SKM-1 treated with dmso at 0.1 percent for 144 hours (cell line): Measurements from ENCODE around the gene PDCD4.
"Not testable (repeated sequence)": the region's sequence is repeated elsewhere in the genome, so short reads cannot be mapped to it uniquely, and the experiment has no call there.

ENCODE experiments used
- DNase-seq: peaks from one replicate; lab custom pipeline; 2025; ENCODE audit not compliant: unreplicated experiment; lab: John Stamatoyannopoulos, UW

Gene PDCD4

DNA sequence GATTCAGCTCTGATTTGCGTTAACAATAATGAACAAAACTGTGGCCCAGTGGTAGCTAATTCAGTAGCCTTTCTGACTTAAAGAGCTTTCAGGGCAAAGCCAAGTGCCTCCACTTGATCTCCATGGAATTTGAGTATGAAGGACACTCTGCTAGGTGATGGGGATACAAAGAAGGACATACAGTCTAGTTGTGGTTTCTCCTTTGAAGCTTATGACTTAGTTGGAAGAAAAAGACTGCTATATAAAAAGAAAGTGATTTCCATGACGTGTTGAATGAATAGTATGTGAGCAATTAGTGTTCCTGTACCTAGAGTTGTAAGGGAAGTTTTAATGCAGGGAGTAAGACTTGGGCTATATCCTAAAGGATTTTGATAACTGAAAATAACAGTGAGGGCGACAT, 8.3 kb downstream of the PDCD4 start:
- no peak for DNase-seq

GRCh38 chr10:110881247-110881646, 9.5 kb downstream of the PDCD4 start:
- DNase-seq, result no peak

- no peak for DNase-seq
These were observed 10.2 kb downstream of the PDCD4 start for GRCh38 chr10:110881905-110882304.

DNA sequence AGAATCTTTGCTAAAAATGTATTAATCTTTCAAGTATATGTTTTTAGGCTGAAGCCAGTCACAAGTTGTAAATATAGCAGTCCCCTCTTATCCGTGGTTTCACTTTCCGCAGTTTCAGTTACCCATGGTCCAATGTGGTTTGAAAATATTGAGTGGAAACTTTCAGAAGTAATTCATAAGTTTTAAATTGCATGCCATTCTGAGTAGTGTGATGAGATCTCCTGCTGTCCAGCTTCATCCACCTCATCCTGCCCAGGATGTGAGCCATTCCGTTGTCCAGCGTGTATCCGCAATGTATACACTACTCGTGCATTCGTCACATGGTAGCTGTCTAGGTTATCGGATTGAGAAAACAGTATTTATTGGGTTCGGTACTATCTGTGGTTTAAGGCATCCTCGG, 12.2 kb downstream of the PDCD4 start:
- no peak for DNase-seq

- DNase-seq, result no peak
These were observed 14.4 kb downstream of the PDCD4 start for GRCh38 chr10:110885932-110886674.

GRCh38 chr10:110887560-110887959, 15.8 kb downstream of the PDCD4 start:
- DNase-seq, result no peak

DNA sequence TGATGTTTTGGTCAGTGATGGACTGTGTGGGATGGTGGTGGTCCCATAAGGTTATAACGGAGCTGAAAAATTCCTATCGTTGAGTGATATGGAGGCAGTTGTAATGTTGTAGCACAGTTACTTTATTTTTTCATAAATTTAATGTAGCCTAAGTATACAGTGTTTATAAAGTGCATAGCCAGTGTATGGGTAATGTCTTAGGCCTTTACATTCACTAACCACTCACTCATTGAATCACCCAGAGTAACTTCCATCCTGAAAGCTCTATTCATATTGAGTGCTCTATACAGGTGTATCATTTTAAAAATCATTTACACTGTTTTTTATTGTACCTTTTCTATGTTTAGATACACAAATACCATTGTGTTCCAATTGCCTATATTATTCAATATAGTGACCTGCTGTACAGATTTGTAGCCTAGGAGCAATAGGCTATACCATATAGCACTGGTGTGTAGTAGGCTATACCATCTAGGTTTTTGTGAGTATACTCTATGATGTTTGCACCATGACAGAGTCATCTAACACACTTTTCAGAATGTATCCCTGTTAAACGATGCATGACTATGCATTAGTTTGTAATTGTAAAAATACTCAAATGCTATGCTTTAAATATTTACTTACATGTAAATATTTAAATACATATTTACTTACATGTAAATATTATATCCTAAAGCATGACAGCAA, 21.0 kb downstream of the PDCD4 start:
- DNase-seq, result no peak

DNA sequence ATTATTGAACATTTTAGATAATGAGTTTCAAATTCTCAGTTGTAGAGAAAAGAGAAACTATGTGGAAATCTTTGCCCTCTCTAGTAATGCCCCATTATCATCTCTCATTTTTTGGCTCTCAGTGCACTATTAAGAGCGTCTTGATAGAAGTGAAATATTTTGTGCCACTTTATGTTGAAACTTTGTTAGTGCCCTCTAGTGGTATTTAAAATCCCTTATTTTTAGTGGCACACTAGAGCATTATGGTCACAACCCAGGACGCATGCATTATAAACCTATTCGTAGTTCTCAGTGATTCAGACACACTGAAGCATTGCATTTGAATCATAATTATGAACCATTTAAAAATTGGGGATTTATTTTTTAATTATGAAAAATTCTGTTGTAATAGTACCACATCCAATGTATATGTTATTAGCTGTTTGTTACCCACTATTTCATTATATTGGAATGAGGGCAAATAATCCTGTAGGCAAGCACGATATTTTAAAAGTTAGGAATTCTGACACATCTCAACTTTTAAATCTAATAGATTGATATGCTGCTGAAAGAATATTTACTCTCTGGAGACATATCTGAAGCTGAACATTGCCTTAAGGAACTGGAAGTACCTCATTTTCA, 21.9 kb downstream of the PDCD4 start:
- peak; percentile 54 for DNase-seq

GRCh38 chr10:110897184-110897583, 25.5 kb downstream of the PDCD4 start:
- DNase-seq, result no peak

GRCh38 chr10:110898391-110898790, 26.7 kb downstream of the PDCD4 start:
- DNase-seq, result no peak

DNA sequence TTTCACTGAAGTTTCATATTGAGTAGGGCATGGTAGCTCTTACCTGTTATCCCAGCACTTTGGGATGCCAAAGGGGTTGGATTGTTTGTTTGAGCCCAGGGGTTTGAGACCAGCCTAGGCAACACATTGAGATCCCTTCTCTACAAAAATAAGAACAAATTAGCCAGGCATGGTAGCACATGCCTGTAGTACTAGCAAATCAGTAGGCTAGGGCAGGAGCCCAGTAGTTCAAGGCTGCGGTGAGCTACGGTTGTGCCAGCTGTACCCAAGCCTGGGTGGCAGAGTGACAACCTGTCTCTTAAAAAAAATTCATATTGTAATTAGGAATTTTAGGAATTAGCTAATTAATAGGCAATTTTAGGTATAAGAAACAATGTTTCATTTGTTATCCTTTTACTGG, 29.3 kb downstream of the PDCD4 start:
- no peak for DNase-seq

DNA sequence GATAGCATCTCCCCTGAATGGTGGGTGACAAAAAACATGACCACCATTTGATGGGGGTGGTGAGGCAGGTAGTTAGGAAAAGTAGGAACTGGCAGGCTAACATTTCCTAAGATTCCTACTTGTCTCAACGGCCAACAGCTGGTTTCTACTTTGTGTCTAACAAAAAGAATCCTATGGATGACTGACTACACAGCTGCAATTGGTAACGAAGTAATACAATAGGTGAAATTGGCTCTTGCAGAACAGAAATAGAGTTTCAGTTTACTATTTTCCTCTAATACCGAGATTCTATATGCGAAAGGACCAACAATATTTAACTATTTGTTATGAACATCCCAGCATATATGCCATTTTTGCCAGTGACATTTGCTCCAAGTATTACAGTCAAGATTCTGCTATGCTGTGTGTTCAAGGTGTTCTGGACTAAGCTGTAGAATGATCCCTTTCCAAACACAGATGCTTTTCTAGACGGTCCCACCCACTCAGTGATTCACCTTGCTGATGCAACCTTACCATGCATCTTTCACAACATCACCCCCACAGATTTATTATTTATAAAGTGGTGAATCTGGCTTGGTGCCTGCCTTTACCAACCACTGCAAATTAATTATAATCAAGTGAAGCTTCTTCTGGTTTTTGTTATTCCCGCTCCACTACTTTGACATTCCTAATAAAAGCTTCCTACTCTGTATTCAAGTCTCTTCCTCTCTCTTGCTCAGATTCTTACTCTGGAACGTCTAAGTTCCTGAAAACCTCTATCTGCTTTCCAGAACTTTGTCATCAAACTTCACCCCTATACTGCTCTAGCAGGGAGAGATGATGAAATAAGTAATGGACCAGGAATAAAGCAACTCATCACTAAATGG, 30.5 kb downstream of the PDCD4 start:
- DNase-seq, result no peak

DNA sequence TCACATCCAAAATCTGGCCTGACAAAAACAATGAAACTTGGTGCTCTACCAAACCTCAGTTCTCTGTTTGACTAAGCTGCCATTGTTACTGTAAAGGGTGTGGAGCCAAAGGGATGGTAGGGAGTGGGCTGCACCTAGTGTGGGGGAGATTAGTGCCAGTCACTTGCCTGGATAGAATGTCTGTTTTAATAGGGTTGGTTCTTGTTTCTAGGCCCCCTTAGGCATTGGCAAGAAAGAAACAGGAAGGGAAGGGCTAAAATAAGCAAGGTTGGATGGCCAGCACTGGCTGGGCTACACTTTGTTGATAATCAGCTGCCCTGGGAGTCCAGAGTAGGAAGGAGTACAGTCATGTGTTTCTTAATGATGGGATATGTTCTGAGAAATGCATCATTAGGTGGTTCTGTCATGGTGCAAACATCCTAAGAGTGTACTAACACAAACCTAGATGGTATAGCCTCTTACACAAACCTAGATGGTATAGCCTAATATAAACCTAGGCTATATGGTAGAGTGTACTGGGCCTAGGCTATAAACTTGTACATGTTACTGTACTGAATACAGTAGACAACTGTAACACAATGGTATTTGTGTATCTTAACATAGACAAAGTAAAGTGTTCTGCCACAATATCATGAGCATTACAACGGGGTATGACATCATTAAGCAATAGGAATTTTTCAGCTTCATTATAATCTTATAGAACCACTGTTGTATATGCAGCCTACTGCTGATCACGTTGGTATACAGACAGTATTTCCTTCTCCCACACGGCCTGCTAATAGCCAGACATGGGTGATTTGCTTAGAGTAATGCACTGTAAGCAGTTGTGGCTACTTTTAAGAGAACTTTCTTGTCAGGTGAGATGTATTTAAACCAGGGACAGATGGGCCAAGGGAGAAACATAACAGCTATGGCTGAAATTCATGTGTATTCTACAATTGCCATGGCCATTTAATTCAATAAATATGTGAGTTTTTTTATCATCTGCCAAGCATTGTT, 31.9 kb downstream of the PDCD4 start:
- DNase-seq, result no peak

- no peak for DNase-seq
These were observed 38.4 kb downstream of the PDCD4 start for GRCh38 chr10:110910138-110910537.

GRCh38 chr10:110912374-110912773, 40.6 kb downstream of the PDCD4 start:
- no peak for DNase-seq

DNA sequence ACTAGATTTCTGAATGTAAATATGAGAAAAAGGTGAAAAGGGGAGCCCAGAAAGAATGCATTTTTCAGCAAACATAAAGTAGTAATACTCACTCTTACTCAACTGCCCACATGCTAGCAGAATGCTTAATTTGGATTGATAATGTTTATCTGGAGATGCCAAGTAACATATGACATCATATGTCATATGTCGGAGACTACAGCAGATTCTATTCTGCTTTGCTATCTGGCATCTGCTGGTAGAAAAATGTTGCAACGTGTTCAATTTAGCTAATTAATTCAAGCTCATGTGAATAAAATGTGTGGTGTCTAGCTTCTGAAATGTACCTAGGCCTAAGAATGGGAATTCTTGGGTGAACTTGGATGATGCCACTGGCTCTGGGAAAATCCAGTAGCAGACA, 42.7 kb downstream of the PDCD4 start:
- no peak for DNase-seq

DNA sequence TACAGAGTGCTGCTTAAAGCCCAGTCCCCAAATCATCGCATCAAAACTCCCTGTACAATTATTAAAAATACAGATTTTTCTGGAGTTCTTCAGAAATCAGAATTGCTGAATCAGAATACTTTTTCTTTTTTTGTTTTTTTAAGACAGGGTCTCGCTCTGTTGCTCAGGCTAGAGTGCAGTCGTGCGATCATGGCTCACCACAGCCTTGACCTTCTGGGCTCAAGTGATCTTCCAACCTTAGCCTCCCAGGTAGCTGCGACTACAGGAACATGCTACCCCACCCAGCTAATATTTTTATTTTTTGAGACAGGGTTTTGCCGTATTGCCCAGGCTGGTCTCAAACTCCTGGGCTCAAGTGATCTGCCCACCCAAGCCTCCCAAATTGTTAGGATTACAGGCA, 43.3 kb downstream of the PDCD4 start:
- DNase-seq, result no peak

DNA sequence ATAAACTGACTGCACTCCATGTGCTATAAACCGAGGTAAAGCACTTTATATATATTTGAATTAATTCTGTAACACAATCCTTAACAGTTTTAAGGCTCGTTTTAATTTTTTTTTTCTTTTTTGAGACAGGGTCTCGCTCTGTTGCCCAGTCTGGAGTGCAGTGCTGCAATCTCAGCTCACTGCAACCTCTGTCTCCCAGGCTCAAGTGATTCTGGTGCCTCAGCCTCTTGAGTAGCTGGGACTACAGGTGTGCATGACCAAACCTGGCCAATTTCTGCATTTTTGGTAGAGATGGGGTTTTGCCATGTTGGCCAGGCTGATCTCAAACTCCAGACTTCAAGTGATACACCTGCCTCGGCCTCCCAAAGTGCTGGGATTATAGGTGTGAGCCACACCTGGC, 43.9 kb downstream of the PDCD4 start:
- DNase-seq, result not testable (repeated sequence)

DNA sequence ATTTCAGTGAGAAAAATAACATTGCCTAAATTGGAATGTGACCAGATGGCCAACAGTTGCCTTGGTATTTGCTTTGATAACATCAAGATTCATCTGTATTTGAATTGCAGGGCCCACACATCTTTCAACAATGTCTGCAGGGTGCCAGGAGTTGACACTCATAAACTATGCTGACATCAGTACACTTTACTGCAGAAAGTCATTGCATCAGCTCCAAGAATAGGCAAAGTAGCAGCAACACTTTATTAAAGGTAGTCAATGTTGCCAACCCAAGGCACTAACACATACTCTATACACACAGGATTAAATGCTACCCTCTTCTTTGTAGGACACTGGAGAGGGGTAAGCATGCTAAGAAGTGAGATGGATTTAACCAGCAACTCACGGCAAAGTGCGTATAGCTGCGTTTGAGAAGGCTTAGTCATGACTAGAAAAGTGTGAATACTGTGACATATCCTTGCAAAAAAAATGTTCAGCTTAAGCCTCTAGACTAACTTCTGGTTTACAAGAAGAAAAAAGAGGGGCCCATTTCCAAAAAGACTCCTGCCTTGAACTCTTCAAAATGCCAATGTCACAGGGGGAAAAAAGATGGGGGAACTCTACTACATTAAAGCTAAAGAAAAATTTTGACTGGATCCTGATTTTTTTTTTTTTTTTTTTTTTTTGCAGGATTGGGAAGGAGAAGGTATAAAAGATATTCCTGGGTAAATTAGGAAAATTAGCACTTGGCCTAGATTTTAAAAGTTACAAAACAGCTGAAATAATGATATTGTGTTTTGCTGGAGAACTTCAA, 45.0 kb downstream of the PDCD4 start:
- no peak for DNase-seq
